Inflammatory macrophage treated with lipopolysaccharide for 1 hour (primary cell): ENCODE data around the gene GHDC.
"Not testable (repeated sequence)": the region's sequence is repeated elsewhere in the genome, so short reads cannot be mapped to it uniquely, and the experiment has no call there.

Experiments used
- DNase-seq, 2 donors: peaks; one replicate each; pipeline ENCODE4 v3.0.0-alpha.2; 2020 to 2022

GHDC gene

DNA sequence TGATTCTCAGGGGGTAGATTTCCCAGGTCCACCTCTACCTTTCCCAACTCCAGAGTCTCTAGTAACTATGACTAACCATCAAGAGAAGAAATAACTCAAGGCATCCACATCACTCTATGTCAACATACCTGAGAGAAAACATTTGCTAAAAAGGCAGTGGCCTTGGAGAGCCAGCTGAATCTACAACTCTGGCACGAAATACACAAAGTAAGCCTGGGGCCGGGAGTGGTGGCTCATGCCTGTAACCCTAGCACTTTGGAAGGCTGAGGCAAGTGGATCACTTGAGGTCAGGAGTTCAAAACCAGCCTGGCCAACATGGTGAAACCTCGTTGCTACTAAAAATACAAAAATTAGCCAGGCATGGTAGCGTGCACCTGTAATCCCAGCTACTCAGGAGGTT, 51.2 kb downstream of the GHDC start:
- not testable (repeated sequence) for DNase-seq

DNA sequence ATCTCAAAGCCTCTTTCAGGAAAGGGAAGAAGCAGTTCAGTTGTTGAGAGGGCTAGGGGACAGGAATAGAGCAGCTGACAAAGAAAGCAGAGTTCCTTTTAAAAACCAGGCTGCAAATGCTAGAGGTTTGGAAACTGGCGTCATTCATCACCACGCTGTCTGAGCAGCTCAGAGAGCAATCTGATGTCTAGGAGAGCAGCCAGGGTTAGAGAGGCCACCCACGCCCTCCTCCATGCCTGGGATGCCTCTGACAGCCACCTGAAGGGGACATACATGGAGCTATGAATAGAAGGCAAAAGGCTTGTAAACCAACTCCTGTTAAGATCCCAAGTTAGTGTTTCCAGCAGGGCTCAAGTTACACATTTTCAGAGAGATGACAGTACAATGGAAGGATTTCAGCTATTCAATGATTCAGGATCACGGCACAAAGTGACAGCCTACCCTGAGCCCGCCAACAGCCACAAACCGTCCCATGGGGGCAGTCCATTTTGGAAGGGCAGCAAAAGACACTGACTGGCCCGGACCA, 51.9 kb downstream of the GHDC start:
- no peak for DNase-seq

DNA sequence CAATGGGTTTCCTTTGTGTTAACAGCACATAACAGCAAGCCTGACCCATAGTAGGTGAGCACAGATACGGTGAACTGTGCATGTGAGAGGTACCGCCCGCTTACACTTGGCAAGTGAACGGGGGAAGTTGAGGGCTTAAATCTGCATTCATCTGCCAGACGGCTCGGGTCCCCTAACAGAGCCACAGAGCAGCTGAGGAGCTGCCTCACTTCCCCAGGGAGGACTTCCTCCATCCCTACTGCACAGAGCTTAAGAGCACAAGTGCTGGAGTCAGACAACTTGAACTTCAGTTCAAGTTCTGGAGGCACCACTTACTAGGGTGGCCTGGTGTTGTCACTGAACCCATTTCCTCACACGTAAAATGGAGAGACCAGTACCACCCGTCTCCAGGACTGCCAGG, 52.9 kb downstream of the GHDC start:
- DNase-seq, result no peak

DNA sequence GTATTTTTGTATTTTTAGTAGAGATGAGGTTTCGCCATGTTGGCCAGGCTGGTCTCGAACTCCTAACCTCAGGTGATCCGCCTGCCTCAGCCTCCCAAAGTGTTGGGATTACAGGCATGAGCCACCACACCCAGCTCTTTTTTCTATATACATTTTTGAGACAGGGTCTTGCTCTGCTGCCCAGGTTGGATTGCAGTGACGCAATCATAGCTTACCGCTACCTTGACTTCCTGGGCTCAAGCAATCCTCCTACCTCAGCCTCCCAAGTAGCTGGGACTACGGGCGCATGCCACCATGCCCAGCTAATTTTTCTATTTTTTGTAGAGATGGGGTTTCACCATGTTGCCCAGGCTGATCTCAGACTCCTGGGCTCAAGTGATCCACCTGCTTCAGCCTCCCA, 53.6 kb downstream of the GHDC start:
- DNase-seq, result not testable (repeated sequence)
